ENCODE results near the gene CD320.

DNA sequence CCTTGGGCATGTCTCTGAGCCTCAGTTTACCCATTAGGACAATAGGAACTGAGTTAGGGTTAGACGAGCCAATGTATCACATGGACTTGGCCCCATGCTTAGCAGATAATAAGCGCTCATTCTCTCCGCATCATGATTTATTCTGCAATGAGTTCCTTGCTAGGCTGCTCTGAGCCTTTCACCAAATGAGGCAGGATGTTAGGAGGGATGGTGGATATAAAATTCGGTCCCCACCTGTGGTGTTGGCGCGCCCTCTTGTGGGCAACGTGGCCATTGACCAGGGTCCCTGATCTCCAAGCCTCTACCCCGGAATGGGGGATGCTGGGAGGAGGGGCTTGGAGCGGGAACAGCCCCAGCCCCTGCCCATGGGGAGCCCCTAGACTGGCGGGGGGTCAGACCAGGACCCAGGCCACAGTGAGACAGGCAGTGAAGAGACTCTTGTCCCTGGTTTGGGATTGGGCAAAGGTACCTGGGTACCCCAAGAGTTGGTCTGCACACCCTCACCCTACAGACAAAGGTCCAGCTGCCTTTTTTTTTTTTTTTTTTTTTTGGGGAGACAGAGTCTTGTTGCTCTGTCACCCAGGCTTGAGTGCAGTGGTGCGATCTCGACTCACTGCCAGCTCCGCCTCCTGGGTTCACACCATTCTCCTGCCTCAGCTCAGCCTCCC is 55.1 kb downstream of the CD320 start:
- TF ChIP-seq, protein P1, sequence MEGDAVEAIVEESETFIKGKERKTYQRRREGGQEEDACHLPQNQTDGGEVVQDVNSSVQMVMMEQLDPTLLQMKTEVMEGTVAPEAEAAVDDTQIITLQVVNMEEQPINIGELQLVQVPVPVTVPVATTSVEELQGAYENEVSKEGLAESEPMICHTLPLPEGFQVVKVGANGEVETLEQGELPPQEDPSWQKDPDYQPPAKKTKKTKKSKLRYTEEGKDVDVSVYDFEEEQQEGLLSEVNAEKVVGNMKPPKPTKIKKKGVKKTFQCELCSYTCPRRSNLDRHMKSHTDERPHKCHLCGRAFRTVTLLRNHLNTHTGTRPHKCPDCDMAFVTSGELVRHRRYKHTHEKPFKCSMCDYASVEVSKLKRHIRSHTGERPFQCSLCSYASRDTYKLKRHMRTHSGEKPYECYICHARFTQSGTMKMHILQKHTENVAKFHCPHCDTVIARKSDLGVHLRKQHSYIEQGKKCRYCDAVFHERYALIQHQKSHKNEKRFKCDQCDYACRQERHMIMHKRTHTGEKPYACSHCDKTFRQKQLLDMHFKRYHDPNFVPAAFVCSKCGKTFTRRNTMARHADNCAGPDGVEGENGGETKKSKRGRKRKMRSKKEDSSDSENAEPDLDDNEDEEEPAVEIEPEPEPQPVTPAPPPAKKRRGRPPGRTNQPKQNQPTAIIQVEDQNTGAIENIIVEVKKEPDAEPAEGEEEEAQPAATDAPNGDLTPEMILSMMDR (IDR thresholded peaks at IDR 0.05), result peak; percentile 90 to 98 (median 94)
- TF ChIP-seq POLR2A (IDR thresholded peaks at IDR 0.05), result no peak
